WTC11 (cell line): ENCODE measurements around the gene HNRNPL. TPM values are rescaled to one million over a fixed set of nuclear protein-coding genes. Genes with fewer than 3 reads are reported as not detected.

Experiments used
- ATAC-seq: fragments of 200-7000 bp; cut with Tn5 transposase; 2 replicates; pipeline ENCODE4 v1.10.0; 2021; ENCODE audit warnings: mild to moderate bottlenecking, moderate library complexity
- CTCF ChIA-PET: fragments of 300-600 bp; sonication (Branson Sonifier 250); formaldehyde crosslinking; loops from one replicate; lab custom pipeline; 2021; ENCODE audit warnings: antibody characterized with exemption; lab: Charles Lee
- POLR2A ChIA-PET: fragments of 350-600 bp; sonication (Branson Sonifier 250); formaldehyde crosslinking; loops from one replicate; lab custom pipeline; 2021; ENCODE audit warnings: antibody characterized with exemption; lab: Charles Lee
- DNase-seq: peaks from one replicate; pipeline ENCODE4 v3.0.0; 2021; ENCODE audit warnings: low spot score
- H3K27ac Mint-ChIP-seq: 2 replicates; pipeline ENCODE4 v1.8.0; 2021; ENCODE audit warnings: mixed read lengths
- H3K27me3 Mint-ChIP-seq: 2 replicates; pipeline ENCODE4 v1.8.0; 2021; ENCODE audit warnings: low read depth, mild to moderate bottlenecking, moderate library complexity, mixed read lengths
- H3K36me3 Mint-ChIP-seq: 2 replicates; pipeline ENCODE4 v1.8.0; 2021; ENCODE audit warnings: mixed read lengths
- H3K4me1 Mint-ChIP-seq: 2 replicates; pipeline ENCODE4 v1.8.0; 2022; ENCODE audit warnings: mixed read lengths
- H3K4me3 Mint-ChIP-seq: 2 replicates; pipeline ENCODE4 v1.8.0; 2021; ENCODE audit warnings: mild to moderate bottlenecking, moderate library complexity, mixed read lengths
- H3K9me3 Mint-ChIP-seq: 2 replicates; pipeline ENCODE4 v1.8.0; 2021; ENCODE audit warnings: mixed read lengths
- NFYB ChIP-seq: sonication (generic); formaldehyde crosslinking; conservative IDR thresholded peaks from 2 replicates; pipeline ENCODE4 v1.8.0; 2022; ENCODE audit warnings: low read depth, missing genetic modification reagents
- PRRX2 ChIP-seq: fragments of 250-450 bp; sonication (Bioruptor Pico); IDR thresholded peaks from 2 replicates; pipeline ENCODE4 v1.8.0; 2021; ENCODE audit warnings: mild to moderate bottlenecking
- TP53 ChIP-seq: sonication (generic); formaldehyde crosslinking; IDR thresholded peaks from 2 replicates; pipeline ENCODE4 v1.8.1; 2023; ENCODE audit warnings: mild to moderate bottlenecking, missing genetic modification reagents
- ZNF121 ChIP-seq: sonication (generic); formaldehyde crosslinking; IDR thresholded peaks from 2 replicates; pipeline ENCODE4 v1.8.0; 2023; ENCODE audit warnings: missing genetic modification reagents
- ZNF232 ChIP-seq: sonication (generic); formaldehyde crosslinking; IDR thresholded peaks from 2 replicates; pipeline ENCODE4 v1.8.0; 2022; ENCODE audit warnings: mild to moderate bottlenecking, missing genetic modification reagents
- ZNF416 ChIP-seq: fragments of 250-450 bp; sonication (Bioruptor Pico); IDR thresholded peaks from 2 replicates; pipeline ENCODE4 v1.9.0; 2021; ENCODE audit warnings: mild to moderate bottlenecking, inconsistent platforms
- ZNF671 ChIP-seq: fragments of 250-450 bp; sonication (Bioruptor Pico); IDR thresholded peaks from 2 replicates; pipeline ENCODE4 v1.8.0; 2021; ENCODE audit warnings: mild to moderate bottlenecking
- total RNA-seq: library from RNA; stranded (reverse); gene quantifications from 3 replicates; pipeline ENCODE4 v1.2.3, GENCODE V29; 2021
- TF ChIP-seq, protein P1 (sequence below): sonication (generic); formaldehyde crosslinking; IDR thresholded peaks from 2 replicates; pipeline ENCODE4 v1.8.0; 2022; ENCODE audit warnings: mild to moderate bottlenecking, missing genetic modification reagents
- TF ChIP-seq, protein P2 (sequence below): fragments of 200-600 bp; IDR thresholded peaks from 2 replicates; pipeline ENCODE4 v1.8.0; 2022; ENCODE audit warnings: antibody characterized with exemption
- TF ChIP-seq, protein P3 (sequence below): fragments of 250-450 bp; sonication (Bioruptor Pico); IDR thresholded peaks from 2 replicates; pipeline ENCODE4 v1.9.0; 2021; ENCODE audit warnings: mild to moderate bottlenecking
- TF ChIP-seq, protein P4 (sequence below): fragments of 250-450 bp; sonication (Bioruptor Pico); IDR thresholded peaks from 2 replicates; pipeline ENCODE4 v1.9.0; 2021; ENCODE audit warnings: moderate library complexity, mild to moderate bottlenecking, inconsistent platforms, borderline replicate concordance
- TF ChIP-seq, protein P5 (sequence below): sonication (generic); formaldehyde crosslinking; IDR thresholded peaks from 2 replicates; pipeline ENCODE4 v1.8.0; 2022; ENCODE audit warnings: missing genetic modification reagents
- TF ChIP-seq, protein P6 (sequence below): sonication (generic); formaldehyde crosslinking; IDR thresholded peaks from 2 replicates; pipeline ENCODE4 v1.8.1; 2022; ENCODE audit warnings: mild to moderate bottlenecking, missing genetic modification reagents, moderate library complexity, borderline replicate concordance

Gene HNRNPL
- total RNA-seq, 1 experiment from 2014 or later = 779 TPM

DNA sequence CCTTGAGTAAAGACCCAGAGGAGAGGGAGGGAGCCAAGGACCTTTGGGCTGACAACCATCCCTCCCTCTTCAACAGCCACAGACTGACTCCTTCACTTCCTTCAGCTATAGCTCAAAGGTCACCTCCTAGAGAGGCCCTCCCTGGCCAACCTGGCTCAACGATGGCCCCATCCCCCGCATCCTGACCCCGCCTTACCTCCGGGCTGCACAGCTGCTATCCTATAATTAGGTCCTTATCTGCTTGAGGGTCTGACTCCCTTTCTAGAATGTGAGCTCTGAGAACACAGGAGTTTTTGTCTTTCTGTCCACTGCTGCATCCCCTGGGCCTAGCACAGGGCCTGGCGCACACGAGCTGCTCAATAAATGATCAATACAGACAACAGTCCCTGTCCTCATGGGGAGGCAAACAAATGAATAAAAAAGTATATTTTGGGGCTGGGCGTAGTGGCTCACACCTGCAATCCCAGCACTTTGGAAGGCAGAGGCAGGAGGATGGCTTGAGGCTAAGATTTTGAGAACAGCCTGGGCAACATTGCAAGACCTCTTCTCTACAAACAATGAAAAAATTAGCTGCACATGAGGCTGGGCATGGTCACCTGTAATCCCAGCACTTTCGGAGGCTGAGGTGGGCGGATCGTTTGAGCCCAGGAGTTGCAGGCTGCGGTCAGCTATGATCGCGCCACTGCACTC is 30.4 kb downstream of the HNRNPL start:
- peaks cover 23% of the 10 kb centered on the region for H3K4me1 Mint-ChIP-seq
- H3K36me3 Mint-ChIP-seq = peaks cover 59% of the 10 kb centered on the region
- POLR2A ChIA-PET = no interaction called here
- no peak overlapping the region for H3K4me3 Mint-ChIP-seq
- peaks cover 14% of the 10 kb centered on the region for H3K27me3 Mint-ChIP-seq
- no peak; the same call in 1 of the 2 replicates for ATAC-seq
- H3K27ac Mint-ChIP-seq = 0 out of 2 replicates have a peak overlapping the region, but pooled peaks have one; percentile 48
- peaks cover 22% of the 10 kb centered on the region for H3K9me3 Mint-ChIP-seq
- DNase-seq = no peak
- CTCF ChIA-PET = interaction anchor here (0.6 to 1.4 kb wide), 2 partner anchors 111 to 178 kb away, joined by 3 to 5 read pairs; partner anchors contain the start of genes MRPS12 and SARS2
- TF ChIP-seq NFYB (CRISPR knock-in tag) (no peak), ZNF121 (CRISPR knock-in tag) (peak; percentile 55; the same call in 1 of the 2 replicates), ZNF671 (CRISPR knock-in tag) (no peak)
- TF ChIP-seq, protein P1, sequence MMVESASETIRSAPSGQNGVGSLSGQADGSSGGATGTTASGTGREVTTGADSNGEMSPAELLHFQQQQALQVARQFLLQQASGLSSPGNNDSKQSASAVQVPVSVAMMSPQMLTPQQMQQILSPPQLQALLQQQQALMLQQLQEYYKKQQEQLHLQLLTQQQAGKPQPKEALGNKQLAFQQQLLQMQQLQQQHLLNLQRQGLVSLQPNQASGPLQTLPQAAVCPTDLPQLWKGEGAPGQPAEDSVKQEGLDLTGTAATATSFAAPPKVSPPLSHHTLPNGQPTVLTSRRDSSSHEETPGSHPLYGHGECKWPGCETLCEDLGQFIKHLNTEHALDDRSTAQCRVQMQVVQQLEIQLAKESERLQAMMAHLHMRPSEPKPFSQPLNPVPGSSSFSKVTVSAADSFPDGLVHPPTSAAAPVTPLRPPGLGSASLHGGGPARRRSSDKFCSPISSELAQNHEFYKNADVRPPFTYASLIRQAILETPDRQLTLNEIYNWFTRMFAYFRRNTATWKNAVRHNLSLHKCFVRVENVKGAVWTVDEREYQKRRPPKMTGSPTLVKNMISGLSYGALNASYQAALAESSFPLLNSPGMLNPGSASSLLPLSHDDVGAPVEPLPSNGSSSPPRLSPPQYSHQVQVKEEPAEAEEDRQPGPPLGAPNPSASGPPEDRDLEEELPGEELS (CRISPR knock-in tag) = no peak
- TF ChIP-seq, protein P2, sequence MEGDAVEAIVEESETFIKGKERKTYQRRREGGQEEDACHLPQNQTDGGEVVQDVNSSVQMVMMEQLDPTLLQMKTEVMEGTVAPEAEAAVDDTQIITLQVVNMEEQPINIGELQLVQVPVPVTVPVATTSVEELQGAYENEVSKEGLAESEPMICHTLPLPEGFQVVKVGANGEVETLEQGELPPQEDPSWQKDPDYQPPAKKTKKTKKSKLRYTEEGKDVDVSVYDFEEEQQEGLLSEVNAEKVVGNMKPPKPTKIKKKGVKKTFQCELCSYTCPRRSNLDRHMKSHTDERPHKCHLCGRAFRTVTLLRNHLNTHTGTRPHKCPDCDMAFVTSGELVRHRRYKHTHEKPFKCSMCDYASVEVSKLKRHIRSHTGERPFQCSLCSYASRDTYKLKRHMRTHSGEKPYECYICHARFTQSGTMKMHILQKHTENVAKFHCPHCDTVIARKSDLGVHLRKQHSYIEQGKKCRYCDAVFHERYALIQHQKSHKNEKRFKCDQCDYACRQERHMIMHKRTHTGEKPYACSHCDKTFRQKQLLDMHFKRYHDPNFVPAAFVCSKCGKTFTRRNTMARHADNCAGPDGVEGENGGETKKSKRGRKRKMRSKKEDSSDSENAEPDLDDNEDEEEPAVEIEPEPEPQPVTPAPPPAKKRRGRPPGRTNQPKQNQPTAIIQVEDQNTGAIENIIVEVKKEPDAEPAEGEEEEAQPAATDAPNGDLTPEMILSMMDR = no peak

DNA sequence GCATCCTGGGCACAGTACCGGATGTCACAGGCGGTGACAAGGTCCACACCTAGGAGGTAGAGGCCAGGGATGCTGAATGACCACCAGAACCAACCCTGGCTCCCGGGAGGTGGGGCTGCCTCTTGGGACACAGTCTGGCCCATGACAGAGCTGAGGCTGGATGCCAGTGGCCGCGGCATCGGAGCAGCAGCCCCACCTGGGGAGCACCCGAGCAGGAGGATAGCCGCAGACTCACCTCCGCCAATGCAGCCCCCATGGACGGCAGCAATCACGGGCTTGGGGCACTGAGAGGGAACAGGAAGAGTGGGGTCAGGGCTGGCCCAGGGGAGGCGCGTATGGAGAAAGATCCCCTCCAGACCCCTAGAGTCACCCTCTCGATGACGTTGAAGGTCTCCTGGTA is 32.7 kb downstream of the HNRNPL start:
- Mint-ChIP-seq H3K9me3 (peaks cover 12% of the 10 kb centered on the region), H3K4me1 (peaks cover 6% of the 10 kb centered on the region), H3K27me3 (peaks cover 7% of the 10 kb centered on the region; the same call in 1 of the 2 replicates), H3K27ac (no peak overlapping the region), H3K36me3 (peaks cover 44% of the 10 kb centered on the region), H3K4me3 (no peak overlapping the region)
- CTCF ChIA-PET = no interaction called here
- ATAC-seq = no peak
- TF ChIP-seq, protein P3, sequence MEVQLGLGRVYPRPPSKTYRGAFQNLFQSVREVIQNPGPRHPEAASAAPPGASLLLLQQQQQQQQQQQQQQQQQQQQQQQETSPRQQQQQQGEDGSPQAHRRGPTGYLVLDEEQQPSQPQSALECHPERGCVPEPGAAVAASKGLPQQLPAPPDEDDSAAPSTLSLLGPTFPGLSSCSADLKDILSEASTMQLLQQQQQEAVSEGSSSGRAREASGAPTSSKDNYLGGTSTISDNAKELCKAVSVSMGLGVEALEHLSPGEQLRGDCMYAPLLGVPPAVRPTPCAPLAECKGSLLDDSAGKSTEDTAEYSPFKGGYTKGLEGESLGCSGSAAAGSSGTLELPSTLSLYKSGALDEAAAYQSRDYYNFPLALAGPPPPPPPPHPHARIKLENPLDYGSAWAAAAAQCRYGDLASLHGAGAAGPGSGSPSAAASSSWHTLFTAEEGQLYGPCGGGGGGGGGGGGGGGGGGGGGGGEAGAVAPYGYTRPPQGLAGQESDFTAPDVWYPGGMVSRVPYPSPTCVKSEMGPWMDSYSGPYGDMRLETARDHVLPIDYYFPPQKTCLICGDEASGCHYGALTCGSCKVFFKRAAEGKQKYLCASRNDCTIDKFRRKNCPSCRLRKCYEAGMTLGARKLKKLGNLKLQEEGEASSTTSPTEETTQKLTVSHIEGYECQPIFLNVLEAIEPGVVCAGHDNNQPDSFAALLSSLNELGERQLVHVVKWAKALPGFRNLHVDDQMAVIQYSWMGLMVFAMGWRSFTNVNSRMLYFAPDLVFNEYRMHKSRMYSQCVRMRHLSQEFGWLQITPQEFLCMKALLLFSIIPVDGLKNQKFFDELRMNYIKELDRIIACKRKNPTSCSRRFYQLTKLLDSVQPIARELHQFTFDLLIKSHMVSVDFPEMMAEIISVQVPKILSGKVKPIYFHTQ (CRISPR knock-in tag) = no peak
- TF ChIP-seq, protein P4, sequence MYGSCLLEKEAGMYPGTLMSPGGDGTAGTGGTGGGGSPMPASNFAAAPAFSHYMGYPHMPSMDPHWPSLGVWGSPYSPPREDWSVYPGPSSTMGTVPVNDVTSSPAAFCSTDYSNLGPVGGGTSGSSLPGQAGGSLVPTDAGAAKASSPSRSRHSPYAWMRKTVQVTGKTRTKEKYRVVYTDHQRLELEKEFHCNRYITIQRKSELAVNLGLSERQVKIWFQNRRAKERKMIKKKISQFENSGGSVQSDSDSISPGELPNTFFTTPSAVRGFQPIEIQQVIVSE (CRISPR knock-in tag) = no peak
- TF ChIP-seq, protein P5, sequence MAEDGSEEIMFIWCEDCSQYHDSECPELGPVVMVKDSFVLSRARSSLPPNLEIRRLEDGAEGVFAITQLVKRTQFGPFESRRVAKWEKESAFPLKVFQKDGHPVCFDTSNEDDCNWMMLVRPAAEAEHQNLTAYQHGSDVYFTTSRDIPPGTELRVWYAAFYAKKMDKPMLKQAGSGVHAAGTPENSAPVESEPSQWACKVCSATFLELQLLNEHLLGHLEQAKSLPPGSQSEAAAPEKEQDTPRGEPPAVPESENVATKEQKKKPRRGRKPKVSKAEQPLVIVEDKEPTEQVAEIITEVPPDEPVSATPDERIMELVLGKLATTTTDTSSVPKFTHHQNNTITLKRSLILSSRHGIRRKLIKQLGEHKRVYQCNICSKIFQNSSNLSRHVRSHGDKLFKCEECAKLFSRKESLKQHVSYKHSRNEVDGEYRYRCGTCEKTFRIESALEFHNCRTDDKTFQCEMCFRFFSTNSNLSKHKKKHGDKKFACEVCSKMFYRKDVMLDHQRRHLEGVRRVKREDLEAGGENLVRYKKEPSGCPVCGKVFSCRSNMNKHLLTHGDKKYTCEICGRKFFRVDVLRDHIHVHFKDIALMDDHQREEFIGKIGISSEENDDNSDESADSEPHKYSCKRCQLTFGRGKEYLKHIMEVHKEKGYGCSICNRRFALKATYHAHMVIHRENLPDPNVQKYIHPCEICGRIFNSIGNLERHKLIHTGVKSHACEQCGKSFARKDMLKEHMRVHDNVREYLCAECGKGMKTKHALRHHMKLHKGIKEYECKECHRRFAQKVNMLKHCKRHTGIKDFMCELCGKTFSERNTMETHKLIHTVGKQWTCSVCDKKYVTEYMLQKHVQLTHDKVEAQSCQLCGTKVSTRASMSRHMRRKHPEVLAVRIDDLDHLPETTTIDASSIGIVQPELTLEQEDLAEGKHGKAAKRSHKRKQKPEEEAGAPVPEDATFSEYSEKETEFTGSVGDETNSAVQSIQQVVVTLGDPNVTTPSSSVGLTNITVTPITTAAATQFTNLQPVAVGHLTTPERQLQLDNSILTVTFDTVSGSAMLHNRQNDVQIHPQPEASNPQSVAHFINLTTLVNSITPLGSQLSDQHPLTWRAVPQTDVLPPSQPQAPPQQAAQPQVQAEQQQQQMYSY (CRISPR knock-in tag) = no peak
- TF ChIP-seq ZNF232 (no peak), TP53 (CRISPR knock-in tag) (no peak), PRRX2 (CRISPR knock-in tag) (no peak), ZNF416 (CRISPR knock-in tag) (no peak)
- TF ChIP-seq, protein P6, sequence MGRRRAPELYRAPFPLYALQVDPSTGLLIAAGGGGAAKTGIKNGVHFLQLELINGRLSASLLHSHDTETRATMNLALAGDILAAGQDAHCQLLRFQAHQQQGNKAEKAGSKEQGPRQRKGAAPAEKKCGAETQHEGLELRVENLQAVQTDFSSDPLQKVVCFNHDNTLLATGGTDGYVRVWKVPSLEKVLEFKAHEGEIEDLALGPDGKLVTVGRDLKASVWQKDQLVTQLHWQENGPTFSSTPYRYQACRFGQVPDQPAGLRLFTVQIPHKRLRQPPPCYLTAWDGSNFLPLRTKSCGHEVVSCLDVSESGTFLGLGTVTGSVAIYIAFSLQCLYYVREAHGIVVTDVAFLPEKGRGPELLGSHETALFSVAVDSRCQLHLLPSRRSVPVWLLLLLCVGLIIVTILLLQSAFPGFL (CRISPR knock-in tag) = no peak
- TF ChIP-seq, protein P2 = no peak
- POLR2A ChIA-PET = no interaction called here
- no peak for DNase-seq
